HCEC 1CT (cell line): Measurements from ENCODE around the gene CPT1B.
"Not testable (repeated sequence)": the region's sequence is repeated elsewhere in the genome, so short reads cannot be mapped to it uniquely, and the experiment has no call there.

Source experiments
- DNase-seq: peaks from one replicate; pipeline ENCODE4 v3.0.0-alpha.2; 2017

CPT1B gene

GRCh38 chr22:50544078-50544745 lies 34.0 kb downstream of the CPT1B start:
- DNase-seq: peak; percentile 37

GRCh38 chr22:50542416-50542927 lies 35.8 kb downstream of the CPT1B start:
- DNase-seq: no peak

- DNase-seq: peak; percentile 92
Measured at GRCh38 chr22:50541667-50542026, 36.6 kb downstream of the CPT1B start.

GRCh38 chr22:50540381-50540780 lies 37.8 kb downstream of the CPT1B start:
- no peak for DNase-seq

GRCh38 chr22:50537765-50538164 lies 40.5 kb downstream of the CPT1B start:
- no peak for DNase-seq

- DNase-seq: no peak
Measured at GRCh38 chr22:50536226-50536625, 42.0 kb downstream of the CPT1B start.

- no peak for DNase-seq
Measured at GRCh38 chr22:50535113-50535512, 43.1 kb downstream of the CPT1B start.

GRCh38 chr22:50533856-50534711 lies 44.1 kb downstream of the CPT1B start:
- not testable (repeated sequence) for DNase-seq

GRCh38 chr22:50532824-50533796 lies 45.1 kb downstream of the CPT1B start:
- no peak for DNase-seq

- peak; percentile 48 for DNase-seq
Measured at GRCh38 chr22:50531962-50532674, 46.1 kb downstream of the CPT1B start.

GRCh38 chr22:50531546-50531961 lies 46.7 kb downstream of the CPT1B start:
- DNase-seq: no peak

GRCh38 chr22:50530877-50531545 lies 47.2 kb downstream of the CPT1B start:
- peak; percentile 68 for DNase-seq

GRCh38 chr22:50530580-50530876 lies 47.7 kb downstream of the CPT1B start:
- no peak for DNase-seq

GRCh38 chr22:50529897-50530579 lies 48.2 kb downstream of the CPT1B start, which contains the start of gene TYMP:
TSS of gene TYMP (minus strand) at chr22:50530012. CDS start at chr22:50529709, 303 bp downstream.
- DNase-seq: peak; percentile 63

GRCh38 chr22:50529416-50529896 lies 48.8 kb downstream of the CPT1B start:
- DNase-seq: no peak

- no peak for DNase-seq
Measured at GRCh38 chr22:50528682-50529415, 49.4 kb downstream of the CPT1B start.

- no peak for DNase-seq
Measured at GRCh38 chr22:50527921-50528681, 50.1 kb downstream of the CPT1B start.

GRCh38 chr22:50526834-50527801 lies 51.1 kb downstream of the CPT1B start:
- DNase-seq: no peak
